ENCODE results near the gene FBXO11.

GRCh38 chr2:47896450-47896968 lies 9.8 kb downstream of the FBXO11 start:
- TF ChIP-seq CTCF (IDR thresholded peaks at IDR 0.05; ENCODE audit: low read depth, low read length, missing input control) (no peak), JUND (IDR thresholded peaks at IDR 0.05) (no peak), REST (IDR thresholded peaks at IDR 0.05) (no peak), RAD21 (IDR thresholded peaks at IDR 0.05) (no peak), EGR1 (IDR thresholded peaks at IDR 0.05; ENCODE audit: low read depth in 2 of 2) (no peak), YY1 (IDR thresholded peaks at IDR 0.05) (no peak), HNF4A (conservative IDR thresholded peaks at IDR 0.05) (no peak), GABPA (IDR thresholded peaks at IDR 0.05 in 1 of 2, conservative IDR thresholded peaks at IDR 0.05 in 1 of 2) (no peak), HNF4G (IDR thresholded peaks at IDR 0.05) (no peak), TAF1 (conservative IDR thresholded peaks at IDR 0.05) (no peak), ZBTB33 (IDR thresholded peaks at IDR 0.05) (no peak), SP1 (IDR thresholded peaks at IDR 0.05) (no peak), ATF3 (IDR thresholded peaks at IDR 0.05) (no peak)

Measured in liver (tissue), 3 donors.